ENCODE measurements around the gene MXD1. TPM values are rescaled to one million over a fixed set of nuclear protein-coding genes. Genes with fewer than 3 reads are reported as not detected.
A peak's percentile ranks its signal among the peaks of the same experiment; 100 is the strongest.
"Not testable (repeated sequence)": the region's sequence is repeated elsewhere in the genome, so short reads cannot be mapped to it uniquely, and the experiment has no call there.

Gene MXD1
- total RNA-seq, 3 donors from 2014 or later, result 98.6 to 202 (median 122) TPM

- Histone ChIP-seq H3K4me1 (ENCODE audit: low read depth) (peaks cover 10% of the 10 kb centered on the region), H3K4me3 (peak within 1 kb of the TSS; percentile 40), H3K9me3 (no peaks in the 10 kb centered on the region), H3K36me3 (ENCODE audit: low read depth) (peaks cover 6% of the 10 kb centered on the region)
- intact Hi-C loops (cut with DNase I, micrococcal nuclease), result no loop called here
- peak; percentile 83 to 85 (median 83) for DNase-seq
- ATAC-seq, result peak; percentile 95
- no peak for TF ChIP-seq CTCF (IDR thresholded peaks at IDR 0.05)
These were observed 21.0 kb upstream of the MXD1 start, which contains the start of gene SNRNP27 for GRCh38 chr2:69893684-69894551. Gene SNRNP27 (plus strand): TSS chr2:69893956. CDS start chr2:69893985, 29 bp downstream.

GRCh38 chr2:69894737-69895136 is 20.2 kb upstream of the MXD1 start:
- intact Hi-C loops (cut with DNase I, micrococcal nuclease); ATAC-seq; DNase-seq: not testable (repeated sequence)

GRCh38 chr2:69902213-69902922 is 12.5 kb upstream of the MXD1 start:
- ATAC-seq (peak; percentile 47), DNase-seq (peak in 1 of 3 donors; percentile 67)
- Histone ChIP-seq H3K4me3 (no peak overlapping the region), H3K36me3 (ENCODE audit: low read depth) (peaks cover 3% of the 10 kb centered on the region), H3K4me1 (ENCODE audit: low read depth) (no peaks in the 10 kb centered on the region), H3K9me3 (no peaks in the 10 kb centered on the region)
- intact Hi-C loops (cut with DNase I, micrococcal nuclease), result no loop called here
- no peak for TF ChIP-seq CTCF (IDR thresholded peaks at IDR 0.05)

More at GRCh38 chr2:69894737-69895136, 20.2 kb upstream of the MXD1 start:
- not testable (repeated sequence) for H3K9me3 ChIP-seq; H3K36me3 ChIP-seq (ENCODE audit: low read depth); H3K4me1 ChIP-seq (ENCODE audit: low read depth)
- H3K4me3 ChIP-seq, result peak overlapping the region; percentile 40

GRCh38 chr2:69907216-69907615 is 7.7 kb upstream of the MXD1 start:
- TF ChIP-seq CTCF (IDR thresholded peaks at IDR 0.05), result no peak
- Histone ChIP-seq H3K36me3 (ENCODE audit: low read depth) (no peaks in the 10 kb centered on the region), H3K4me3 (no peak overlapping the region), H3K4me1 (ENCODE audit: low read depth) (no peaks in the 10 kb centered on the region), H3K9me3 (no peaks in the 10 kb centered on the region)
- no peak for DNase-seq
- intact Hi-C loops (cut with DNase I, micrococcal nuclease), result no loop called here
- ATAC-seq, result no peak

GRCh38 chr2:69911985-69912563 is 2.8 kb upstream of the MXD1 start:
- ATAC-seq (no peak), DNase-seq (no peak)
- intact Hi-C loops (cut with DNase I, micrococcal nuclease), result loop anchor here (5.0 to 10.0 kb wide), 3 partner anchors 153 to 233 kb away; no protein-coding TSS in a partner anchor
- H3K4me1 ChIP-seq (ENCODE audit: low read depth), result no peaks in the 10 kb centered on the region
- no peaks in the 10 kb centered on the region for H3K9me3 ChIP-seq
- no peak overlapping the region for H3K4me3 ChIP-seq
- no peak for TF ChIP-seq CTCF (IDR thresholded peaks at IDR 0.05)
- peaks cover 5% of the 10 kb centered on the region for H3K36me3 ChIP-seq (ENCODE audit: low read depth)
